A673 (cell line): ENCODE results near the gene FBXW8. TPM values are rescaled to one million over a fixed set of nuclear protein-coding genes. Genes with fewer than 3 reads are reported as not detected.

Experiments used
- BruUV-seq: library from RNA; stranded (reverse); fragments of 400-500 nt; replicated peaks from 2 replicates; lab custom pipeline; 2021; lab: Mats Ljungman, UMichigan
- CTCF ChIA-PET: fragments of 300-600 bp; sonication (Branson Sonifier 250); formaldehyde crosslinking; loops from one replicate; lab custom pipeline; 2022; ENCODE audit warnings: antibody characterized with exemption; lab: Charles Lee
- POLR2A ChIA-PET: fragments of 300-600 bp; sonication (Branson Sonifier 250); formaldehyde crosslinking; loops from one replicate; lab custom pipeline; 2022; ENCODE audit warnings: antibody characterized with exemption; ENCODE audit not compliant: low non-redundant PET; lab: Charles Lee
- DNase-seq: peaks from one replicate; pipeline ENCODE4 v3.0.0-alpha.2; 2015; ENCODE audit warnings: low spot score
- H3K27ac ChIP-seq: fragments of 200-600 bp; sonication (generic); 2 replicates; pipeline ENCODE4 v1.5.1; 2016; ENCODE audit warnings: mixed run types, low read depth, mild to moderate bottlenecking, mixed read lengths, antibody characterized with exemption, low read length; ENCODE audit not compliant: poor library complexity, severe bottlenecking
- H3K27me3 ChIP-seq: fragments of 200-600 bp; sonication (generic); replicated peaks from 2 replicates; pipeline ENCODE4 v1.6.1; 2017; ENCODE audit warnings: mixed run types, low read depth, mild to moderate bottlenecking, mixed read lengths, antibody characterized with exemption, low read length; ENCODE audit not compliant: insufficient read depth, poor library complexity
- H3K36me3 ChIP-seq: fragments of 200-600 bp; sonication (generic); 2 replicates; pipeline ENCODE4 v1.6.1; 2016; ENCODE audit warnings: mixed run types, mild to moderate bottlenecking, mixed read lengths, antibody characterized with exemption, low read length; ENCODE audit not compliant: insufficient read depth, poor library complexity, severe bottlenecking
- H3K4me1 ChIP-seq: fragments of 200-600 bp; sonication (generic); 2 replicates; pipeline ENCODE4 v1.6.1; 2017; ENCODE audit warnings: mixed run types, mild to moderate bottlenecking, mixed read lengths, antibody characterized with exemption, low read length; ENCODE audit not compliant: insufficient read depth, poor library complexity, severe bottlenecking
- H3K4me3 ChIP-seq: fragments of 200-600 bp; sonication (generic); 2 replicates; pipeline ENCODE4 v1.5.1; 2016; ENCODE audit warnings: low read depth, mixed run types, mild to moderate bottlenecking, mixed read lengths, low read length; ENCODE audit not compliant: poor library complexity, severe bottlenecking
- H3K9me3 ChIP-seq: fragments of 200-600 bp; sonication (generic); 2 replicates; pipeline ENCODE4 v1.6.1; 2016; ENCODE audit warnings: mixed run types, low read depth, mild to moderate bottlenecking, mixed read lengths, antibody characterized with exemption, low read length; ENCODE audit not compliant: poor library complexity, severe bottlenecking
- EZH2 ChIP-seq: fragments of 200-600 bp; sonication (generic); IDR thresholded peaks from 2 replicates; pipeline ENCODE4 v1.6.1; 2017; ENCODE audit warnings: borderline replicate concordance, low read depth, mild to moderate bottlenecking, mixed read lengths, antibody characterized with exemption, low read length; ENCODE audit not compliant: poor library complexity, severe bottlenecking
- intact Hi-C: fragments of 100-400 bp; cut with micrococcal nuclease; formaldehyde crosslinking; loops from one replicate; pipeline ENCODE4 v1.10.0; 2022; ENCODE audit not compliant: unreplicated experiment
- total RNA-seq: library from RNA; stranded (reverse); gene quantifications from 2 replicates; pipeline ENCODE4 v1.2.3, GENCODE V29; 2021
- TF ChIP-seq, protein P1 (sequence below): fragments of 300-800, 200-600 bp; sonication (generic); conservative IDR thresholded peaks from 2 replicates; pipeline ENCODE4 v1.5.1; 2017; ENCODE audit warnings: low read depth, mild to moderate bottlenecking, antibody characterized with exemption, low read length, moderate library complexity, mixed read lengths

The FBXW8 gene
- total RNA-seq, 1 experiment from 2014 or later, result 14.8 TPM

DNA sequence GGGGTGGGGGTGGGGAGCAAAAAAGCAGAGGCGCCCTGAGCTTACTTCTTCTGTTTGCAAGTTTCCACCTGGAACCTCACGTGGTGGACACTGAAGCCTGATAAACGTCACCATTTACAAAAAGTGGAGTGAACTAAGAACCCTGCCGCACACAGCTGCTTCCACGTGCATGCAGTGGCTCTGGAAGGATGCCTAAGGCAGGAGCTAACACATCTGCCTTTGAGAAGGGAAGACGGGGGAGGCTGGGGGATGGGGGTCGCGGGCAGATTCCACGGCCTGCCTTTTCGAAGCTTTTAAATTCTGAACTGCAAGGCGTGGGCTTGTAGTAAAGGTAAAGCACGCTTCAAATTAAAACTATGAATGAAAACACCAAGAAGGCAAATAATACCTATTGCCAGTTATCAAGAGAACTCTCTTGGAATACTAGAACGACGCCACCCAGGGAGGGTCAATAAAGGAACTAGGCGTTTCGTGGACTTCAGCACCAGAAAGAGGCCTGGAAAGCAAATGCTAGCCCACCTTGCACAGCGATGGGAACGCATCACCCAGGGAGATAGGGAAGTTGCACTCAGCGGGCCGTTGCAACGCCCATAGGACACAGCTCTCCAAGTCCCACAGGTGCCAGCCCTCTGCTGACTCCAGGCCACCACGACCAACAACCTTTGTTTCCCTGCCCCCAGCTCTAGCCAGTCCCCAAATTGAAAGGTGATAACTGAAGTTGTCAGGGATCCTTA is 126.7 kb downstream of the FBXW8 start:
- TF ChIP-seq, protein P1, sequence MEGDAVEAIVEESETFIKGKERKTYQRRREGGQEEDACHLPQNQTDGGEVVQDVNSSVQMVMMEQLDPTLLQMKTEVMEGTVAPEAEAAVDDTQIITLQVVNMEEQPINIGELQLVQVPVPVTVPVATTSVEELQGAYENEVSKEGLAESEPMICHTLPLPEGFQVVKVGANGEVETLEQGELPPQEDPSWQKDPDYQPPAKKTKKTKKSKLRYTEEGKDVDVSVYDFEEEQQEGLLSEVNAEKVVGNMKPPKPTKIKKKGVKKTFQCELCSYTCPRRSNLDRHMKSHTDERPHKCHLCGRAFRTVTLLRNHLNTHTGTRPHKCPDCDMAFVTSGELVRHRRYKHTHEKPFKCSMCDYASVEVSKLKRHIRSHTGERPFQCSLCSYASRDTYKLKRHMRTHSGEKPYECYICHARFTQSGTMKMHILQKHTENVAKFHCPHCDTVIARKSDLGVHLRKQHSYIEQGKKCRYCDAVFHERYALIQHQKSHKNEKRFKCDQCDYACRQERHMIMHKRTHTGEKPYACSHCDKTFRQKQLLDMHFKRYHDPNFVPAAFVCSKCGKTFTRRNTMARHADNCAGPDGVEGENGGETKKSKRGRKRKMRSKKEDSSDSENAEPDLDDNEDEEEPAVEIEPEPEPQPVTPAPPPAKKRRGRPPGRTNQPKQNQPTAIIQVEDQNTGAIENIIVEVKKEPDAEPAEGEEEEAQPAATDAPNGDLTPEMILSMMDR, result no peak
- no peak for TF ChIP-seq EZH2
- Histone ChIP-seq H3K27me3 (no peaks in the 10 kb centered on the region), H3K27ac (no peak overlapping the region), H3K9me3 (no peaks in the 10 kb centered on the region), H3K4me1 (no peaks in the 10 kb centered on the region), H3K36me3 (no peaks in the 10 kb centered on the region), H3K4me3 (no peak overlapping the region)
- BruUV-seq, result no TSS peak
- POLR2A ChIA-PET, result no interaction called here
- CTCF ChIA-PET, result no interaction called here
- intact Hi-C loops, result no loop called here
- no peak for DNase-seq

DNA sequence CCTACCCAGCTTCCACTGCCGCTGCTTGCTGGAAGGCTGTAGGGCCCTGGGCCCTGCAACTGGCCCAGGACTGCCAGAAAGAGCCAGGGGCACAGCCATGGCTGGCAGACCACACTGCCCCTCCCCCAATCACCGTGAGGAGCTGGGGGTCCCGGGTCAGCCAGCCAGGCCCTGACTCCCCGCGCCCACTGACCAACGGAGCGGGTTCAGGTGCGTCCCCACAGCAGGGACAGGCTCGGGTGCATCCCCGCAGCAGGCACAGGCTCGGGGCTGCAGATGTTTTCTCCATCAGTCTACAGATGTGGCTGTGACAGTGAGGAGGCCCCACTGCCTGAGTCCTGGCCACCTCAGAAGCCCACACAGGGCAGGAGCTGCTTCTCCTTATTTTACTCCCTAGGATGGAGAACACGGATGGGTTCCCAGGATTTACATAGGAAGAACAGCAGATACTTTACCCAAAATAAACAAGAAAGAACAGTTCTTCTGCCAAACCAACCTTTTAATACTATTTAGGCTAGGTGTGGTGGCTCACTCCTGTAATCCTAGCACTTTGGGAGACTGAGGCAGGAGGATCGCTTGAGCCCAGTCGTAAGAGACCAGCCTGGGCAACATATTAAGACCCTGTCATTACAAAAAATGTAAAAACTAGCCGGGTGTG is 127.4 kb downstream of the FBXW8 start:
- DNase-seq, result no peak
- no peak overlapping the region for H3K27ac ChIP-seq
- intact Hi-C loops, result no loop called here
- no peak for TF ChIP-seq EZH2
- TF ChIP-seq, protein P1, result no peak
- H3K36me3 ChIP-seq, result no peaks in the 10 kb centered on the region
- no peaks in the 10 kb centered on the region for H3K27me3 ChIP-seq
- no TSS peak for BruUV-seq
- CTCF ChIA-PET, result no interaction called here
- H3K4me1 ChIP-seq, result no peaks in the 10 kb centered on the region
- no peaks in the 10 kb centered on the region for H3K9me3 ChIP-seq
- POLR2A ChIA-PET, result no interaction called here
- H3K4me3 ChIP-seq, result no peak overlapping the region

DNA sequence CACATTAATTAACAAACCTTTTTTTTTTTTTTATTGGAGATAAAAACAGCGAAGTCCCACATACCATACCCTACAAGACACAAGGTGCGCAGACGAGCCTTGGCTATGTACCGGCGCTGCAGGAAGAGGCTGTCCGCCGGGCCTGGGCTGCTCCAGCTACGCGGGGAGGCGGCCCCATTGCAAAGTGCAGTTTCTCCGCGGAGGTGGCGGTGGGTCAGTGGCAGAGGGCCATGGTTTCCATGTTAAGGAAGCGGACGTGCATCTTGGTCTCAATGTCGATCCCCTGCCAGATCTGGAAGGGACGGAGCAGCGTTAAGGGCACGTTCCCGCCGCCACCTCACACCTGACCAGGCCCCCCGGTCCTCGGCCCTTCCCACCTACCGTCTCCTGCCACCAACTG is 128.2 kb downstream of the FBXW8 start:
- no TSS peak for BruUV-seq
- DNase-seq, result no peak

More for the DNA sequence above, 128.2 kb downstream of the FBXW8 start:
- no peak overlapping the region for H3K4me3 ChIP-seq
- no peaks in the 10 kb centered on the region for H3K36me3 ChIP-seq
- TF ChIP-seq EZH2, result no peak
- TF ChIP-seq, protein P1, result no peak
- intact Hi-C loops, result no loop called here
- H3K27ac ChIP-seq, result no peak overlapping the region
- H3K9me3 ChIP-seq, result no peaks in the 10 kb centered on the region
- H3K27me3 ChIP-seq, result no peaks in the 10 kb centered on the region
- no peaks in the 10 kb centered on the region for H3K4me1 ChIP-seq
- ChIA-PET POLR2A (no interaction called here), CTCF (no interaction called here)
